Measurements from ENCODE around the gene CAT. TPM values are rescaled to one million over a fixed set of nuclear protein-coding genes. Genes with fewer than 3 reads are reported as not detected.

Gene CAT
- total RNA-seq, 1 donor from 2014 or later: not detected

DNA sequence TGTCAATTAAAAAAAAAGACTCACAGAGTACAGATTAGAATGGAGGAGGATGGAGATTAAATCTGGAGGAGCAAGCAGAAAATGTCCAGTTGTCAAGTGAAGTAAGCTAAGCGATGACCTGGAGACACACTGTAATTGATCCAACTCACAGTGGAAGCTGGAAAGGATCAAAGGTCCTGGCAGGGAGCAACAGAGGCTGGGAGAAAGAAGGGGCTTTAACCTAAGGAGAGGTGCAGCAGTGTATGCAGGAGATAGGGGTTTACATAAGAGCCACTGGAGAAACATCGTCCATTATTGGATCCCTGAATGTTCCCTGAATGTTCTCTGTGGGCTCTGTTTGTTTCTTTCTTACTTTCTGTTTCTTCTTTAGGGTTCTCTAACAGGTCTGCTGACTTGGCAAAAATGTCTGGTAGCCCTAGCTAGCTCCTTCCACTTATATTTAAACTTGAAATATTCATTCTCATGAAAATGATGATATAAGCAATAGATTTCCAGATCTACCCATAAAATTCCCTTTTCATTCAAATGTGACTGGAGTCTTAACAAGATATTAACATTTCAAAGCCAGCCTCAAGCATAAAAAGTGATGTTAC lies 30.1 kb upstream of the CAT start:
- no peak overlapping the region for H3K27ac ChIP-seq
- no peak overlapping the region for H3K4me2 ChIP-seq
- no peak overlapping the region for H3K9ac ChIP-seq
- TF ChIP-seq EZH2phosphoT487 (IDR thresholded peaks at IDR 0.05) (no peak), EZH2 (IDR thresholded peaks at IDR 0.05) (no peak)
- no peak overlapping the region for H2AFZ ChIP-seq (replicated peaks)
- Mint-ChIP-seq H3K4me1 (no peaks in the 10 kb centered on the region), H3K27me3 (ENCODE audit: insufficient read depth, low read depth) (peaks cover 4% of the 10 kb centered on the region), H3K4me3 (no peak overlapping the region), H3K9me3 (peaks cover 17% of the 10 kb centered on the region), H3K36me3 (no peaks in the 10 kb centered on the region), H3K27ac (no peak overlapping the region)
- H3K4me1 ChIP-seq: no peaks in the 10 kb centered on the region
- H3K27me3 ChIP-seq: no peaks in the 10 kb centered on the region
- H3K79me2 ChIP-seq (ENCODE audit: low read depth): no peaks in the 10 kb centered on the region
- H3F3A ChIP-seq (ENCODE audit: low read depth): no peaks in the 10 kb centered on the region
- no peak for DNase-seq (ENCODE audit: low spot score)
- no peaks in the 10 kb centered on the region for H4K20me1 ChIP-seq (ENCODE audit: low read depth)
- H3K9me3 ChIP-seq (ENCODE audit: low read depth): peaks cover 7% of the 10 kb centered on the region
- no peaks in the 10 kb centered on the region for H3K36me3 ChIP-seq
- no peak overlapping the region for H3K4me3 ChIP-seq

- H3F3A ChIP-seq (ENCODE audit: low read depth): no peaks in the 10 kb centered on the region
- Mint-ChIP-seq H3K4me3 (no peak overlapping the region), H3K27me3 (ENCODE audit: insufficient read depth, low read depth) (peaks cover 6% of the 10 kb centered on the region), H3K4me1 (no peaks in the 10 kb centered on the region), H3K9me3 (peaks cover 26% of the 10 kb centered on the region), H3K27ac (no peak overlapping the region), H3K36me3 (no peaks in the 10 kb centered on the region)
- DNase-seq (ENCODE audit: low spot score): no peak
- H3K9ac ChIP-seq: no peak overlapping the region
- no peak overlapping the region for H2AFZ ChIP-seq (replicated peaks)
- H3K36me3 ChIP-seq: no peaks in the 10 kb centered on the region
- no peaks in the 10 kb centered on the region for H3K27me3 ChIP-seq
- H4K20me1 ChIP-seq (ENCODE audit: low read depth): no peaks in the 10 kb centered on the region
- TF ChIP-seq EZH2 (IDR thresholded peaks at IDR 0.05): no peak
- no peak for TF ChIP-seq EZH2phosphoT487 (IDR thresholded peaks at IDR 0.05)
- TF ChIP-seq, protein P1, sequence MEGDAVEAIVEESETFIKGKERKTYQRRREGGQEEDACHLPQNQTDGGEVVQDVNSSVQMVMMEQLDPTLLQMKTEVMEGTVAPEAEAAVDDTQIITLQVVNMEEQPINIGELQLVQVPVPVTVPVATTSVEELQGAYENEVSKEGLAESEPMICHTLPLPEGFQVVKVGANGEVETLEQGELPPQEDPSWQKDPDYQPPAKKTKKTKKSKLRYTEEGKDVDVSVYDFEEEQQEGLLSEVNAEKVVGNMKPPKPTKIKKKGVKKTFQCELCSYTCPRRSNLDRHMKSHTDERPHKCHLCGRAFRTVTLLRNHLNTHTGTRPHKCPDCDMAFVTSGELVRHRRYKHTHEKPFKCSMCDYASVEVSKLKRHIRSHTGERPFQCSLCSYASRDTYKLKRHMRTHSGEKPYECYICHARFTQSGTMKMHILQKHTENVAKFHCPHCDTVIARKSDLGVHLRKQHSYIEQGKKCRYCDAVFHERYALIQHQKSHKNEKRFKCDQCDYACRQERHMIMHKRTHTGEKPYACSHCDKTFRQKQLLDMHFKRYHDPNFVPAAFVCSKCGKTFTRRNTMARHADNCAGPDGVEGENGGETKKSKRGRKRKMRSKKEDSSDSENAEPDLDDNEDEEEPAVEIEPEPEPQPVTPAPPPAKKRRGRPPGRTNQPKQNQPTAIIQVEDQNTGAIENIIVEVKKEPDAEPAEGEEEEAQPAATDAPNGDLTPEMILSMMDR (IDR thresholded peaks at IDR 0.05): no peak
- H3K27ac ChIP-seq: no peak overlapping the region
- H3K79me2 ChIP-seq (ENCODE audit: low read depth): no peaks in the 10 kb centered on the region
- H3K9me3 ChIP-seq (ENCODE audit: low read depth): peaks cover 9% of the 10 kb centered on the region
- no peak overlapping the region for H3K4me2 ChIP-seq
- H3K4me1 ChIP-seq: no peaks in the 10 kb centered on the region
- H3K4me3 ChIP-seq: no peak overlapping the region
Measured at GRCh38 chr11:34411111-34411510, 27.6 kb upstream of the CAT start.

- H3K36me3 Mint-ChIP-seq: no peaks in the 10 kb centered on the region
Measured at GRCh38 chr11:34411791-34412190, 26.9 kb upstream of the CAT start.

GRCh38 chr11:34413263-34413662 lies 25.5 kb upstream of the CAT start:
- no peaks in the 10 kb centered on the region for H3K4me1 ChIP-seq
- no peak for DNase-seq (ENCODE audit: low spot score)
- TF ChIP-seq, protein P1 (IDR thresholded peaks at IDR 0.05): no peak
- TF ChIP-seq EZH2 (IDR thresholded peaks at IDR 0.05): no peak
- no peak for TF ChIP-seq EZH2phosphoT487 (IDR thresholded peaks at IDR 0.05)
- Mint-ChIP-seq H3K27ac (no peak overlapping the region), H3K4me1 (no peaks in the 10 kb centered on the region), H3K36me3 (no peaks in the 10 kb centered on the region), H3K27me3 (ENCODE audit: insufficient read depth, low read depth) (peaks cover 6% of the 10 kb centered on the region), H3K4me3 (no peak overlapping the region), H3K9me3 (peaks cover 26% of the 10 kb centered on the region)
- no peaks in the 10 kb centered on the region for H4K20me1 ChIP-seq (ENCODE audit: low read depth)
- H3K9ac ChIP-seq: no peak overlapping the region
- H3K79me2 ChIP-seq (ENCODE audit: low read depth): no peaks in the 10 kb centered on the region
- H3F3A ChIP-seq (ENCODE audit: low read depth): no peaks in the 10 kb centered on the region
- H3K36me3 ChIP-seq: no peaks in the 10 kb centered on the region
- H3K4me3 ChIP-seq: no peak overlapping the region
- peaks cover 9% of the 10 kb centered on the region for H3K9me3 ChIP-seq (ENCODE audit: low read depth)
- no peak overlapping the region for H2AFZ ChIP-seq (replicated peaks)
- no peak overlapping the region for H3K27ac ChIP-seq
- H3K4me2 ChIP-seq: no peak overlapping the region
- H3K27me3 ChIP-seq: no peaks in the 10 kb centered on the region

More at GRCh38 chr11:34411791-34412190, 26.9 kb upstream of the CAT start:
- H3K4me3 Mint-ChIP-seq: no peak overlapping the region
- no peaks in the 10 kb centered on the region for H3K4me1 Mint-ChIP-seq
- Histone ChIP-seq H3K79me2 (ENCODE audit: low read depth) (no peaks in the 10 kb centered on the region), H2AFZ (replicated peaks) (no peak overlapping the region), H3K4me3 (no peak overlapping the region), H3F3A (ENCODE audit: low read depth) (no peaks in the 10 kb centered on the region), H3K36me3 (no peaks in the 10 kb centered on the region), H3K27me3 (no peaks in the 10 kb centered on the region), H3K9ac (no peak overlapping the region), H3K4me1 (no peaks in the 10 kb centered on the region), H4K20me1 (ENCODE audit: low read depth) (no peaks in the 10 kb centered on the region), H3K4me2 (no peak overlapping the region), H3K27ac (no peak overlapping the region), H3K9me3 (ENCODE audit: low read depth) (peaks cover 9% of the 10 kb centered on the region)
- TF ChIP-seq EZH2phosphoT487 (IDR thresholded peaks at IDR 0.05): no peak
- TF ChIP-seq, protein P1 (IDR thresholded peaks at IDR 0.05): no peak
- TF ChIP-seq EZH2 (IDR thresholded peaks at IDR 0.05): no peak
- peaks cover 26% of the 10 kb centered on the region for H3K9me3 Mint-ChIP-seq
- peaks cover 6% of the 10 kb centered on the region for H3K27me3 Mint-ChIP-seq (ENCODE audit: insufficient read depth, low read depth)
- no peak for DNase-seq (ENCODE audit: low spot score)
- no peak overlapping the region for H3K27ac Mint-ChIP-seq

Measured in neural progenitor cell (in vitro differentiated cells).